ENCODE measurements around the gene ARMH2.

GRCh38 chr6:24775520-24776058 is 23.1 kb downstream of the ARMH2 start:
- TF ChIP-seq POLR2A (IDR thresholded peaks at IDR 0.05): no peak
- TF ChIP-seq, protein P1, sequence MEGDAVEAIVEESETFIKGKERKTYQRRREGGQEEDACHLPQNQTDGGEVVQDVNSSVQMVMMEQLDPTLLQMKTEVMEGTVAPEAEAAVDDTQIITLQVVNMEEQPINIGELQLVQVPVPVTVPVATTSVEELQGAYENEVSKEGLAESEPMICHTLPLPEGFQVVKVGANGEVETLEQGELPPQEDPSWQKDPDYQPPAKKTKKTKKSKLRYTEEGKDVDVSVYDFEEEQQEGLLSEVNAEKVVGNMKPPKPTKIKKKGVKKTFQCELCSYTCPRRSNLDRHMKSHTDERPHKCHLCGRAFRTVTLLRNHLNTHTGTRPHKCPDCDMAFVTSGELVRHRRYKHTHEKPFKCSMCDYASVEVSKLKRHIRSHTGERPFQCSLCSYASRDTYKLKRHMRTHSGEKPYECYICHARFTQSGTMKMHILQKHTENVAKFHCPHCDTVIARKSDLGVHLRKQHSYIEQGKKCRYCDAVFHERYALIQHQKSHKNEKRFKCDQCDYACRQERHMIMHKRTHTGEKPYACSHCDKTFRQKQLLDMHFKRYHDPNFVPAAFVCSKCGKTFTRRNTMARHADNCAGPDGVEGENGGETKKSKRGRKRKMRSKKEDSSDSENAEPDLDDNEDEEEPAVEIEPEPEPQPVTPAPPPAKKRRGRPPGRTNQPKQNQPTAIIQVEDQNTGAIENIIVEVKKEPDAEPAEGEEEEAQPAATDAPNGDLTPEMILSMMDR (IDR thresholded peaks at IDR 0.05): no peak
